IPS-15b (cell line): ENCODE results near the gene ZSWIM8.
"Not testable (repeated sequence)": the region's sequence is repeated elsewhere in the genome, so short reads cannot be mapped to it uniquely, and the experiment has no call there.

Experiments used
- H3K27me3 ChIP-seq: one replicate; pipeline ENCODE4 v1.6.1; 2013; ENCODE audit warnings: low read length; ENCODE audit not compliant: control insufficient read depth, insufficient read depth
- H3K36me3 ChIP-seq: one replicate; pipeline ENCODE4 v1.6.1; 2013; ENCODE audit warnings: low read length; ENCODE audit not compliant: control insufficient read depth, insufficient read depth
- H3K4me1 ChIP-seq: one replicate; pipeline ENCODE4 v1.6.1; 2013; ENCODE audit warnings: mild to moderate bottlenecking, low read length; ENCODE audit not compliant: control insufficient read depth, insufficient read depth
- H3K4me3 ChIP-seq: one replicate; pipeline ENCODE4 v1.5.1; 2013; ENCODE audit warnings: low read depth, low read length
- H3K9ac ChIP-seq: one replicate; pipeline ENCODE4 v1.6.1; 2013; ENCODE audit warnings: low read depth, mild to moderate bottlenecking, low read length
- H3K9me3 ChIP-seq: one replicate; pipeline ENCODE4 v1.6.1; 2013; ENCODE audit warnings: mild to moderate bottlenecking, low read length; ENCODE audit not compliant: control insufficient read depth, insufficient read depth

ZSWIM8 gene

GRCh38 chr10:73785211-73785720 lies at the start of gene ZSWIM8:
TSS of gene ZSWIM8 (plus strand) at chr10:73785606. CDS start at chr10:73785879, 273 bp downstream.
- H3K4me3 ChIP-seq, result peak within 1 kb of the TSS; percentile 79
- peak within 1 kb of the TSS; percentile 37 for H3K9ac ChIP-seq
- peaks cover 9% of the 10 kb centered on the region for H3K36me3 ChIP-seq
- no peaks in the 10 kb centered on the region for H3K27me3 ChIP-seq
- H3K4me1 ChIP-seq, result peaks cover 6% of the 10 kb centered on the region
- H3K9me3 ChIP-seq, result no peaks in the 10 kb centered on the region

GRCh38 chr10:73740501-73741254 lies 44.7 kb upstream of the ZSWIM8 start:
- not testable (repeated sequence) for H3K9ac ChIP-seq, H3K9me3 ChIP-seq, H3K27me3 ChIP-seq, H3K4me3 ChIP-seq, H3K36me3 ChIP-seq
- H3K4me1 ChIP-seq, result peaks cover 16% of the 10 kb centered on the region

- H3K9ac ChIP-seq, result peak overlapping the region; percentile 26
- peaks cover 6% of the 10 kb centered on the region for H3K36me3 ChIP-seq
- no peaks in the 10 kb centered on the region for H3K27me3 ChIP-seq
These were observed 43.0 kb upstream of the ZSWIM8 start for GRCh38 chr10:73742454-73742734.

GRCh38 chr10:73743327-73743904 lies 42.0 kb upstream of the ZSWIM8 start:
- Histone ChIP-seq H3K9ac (peak overlapping the region; percentile 97), H3K4me1 (peaks cover 16% of the 10 kb centered on the region), H3K4me3 (peak overlapping the region; percentile 99)

More at GRCh38 chr10:73742454-73742734, 43.0 kb upstream of the ZSWIM8 start:
- peak overlapping the region; percentile 1 for H3K4me3 ChIP-seq
- H3K9me3 ChIP-seq, result no peaks in the 10 kb centered on the region
- peaks cover 16% of the 10 kb centered on the region for H3K4me1 ChIP-seq

GRCh38 chr10:73743905-73744663 lies 41.3 kb upstream of the ZSWIM8 start, which contains the start of gene SEC24C:
TSS of gene SEC24C (plus strand) at chr10:73744372. CDS start at chr10:73746833, 2,461 bp downstream.
- H3K27me3 ChIP-seq, result no peaks in the 10 kb centered on the region
- peak within 1 kb of the TSS; percentile 99 for H3K4me3 ChIP-seq
- peak within 1 kb of the TSS; percentile 97 for H3K9ac ChIP-seq
- H3K4me1 ChIP-seq, result peaks cover 16% of the 10 kb centered on the region
- peaks cover 6% of the 10 kb centered on the region for H3K36me3 ChIP-seq
- H3K9me3 ChIP-seq, result no peaks in the 10 kb centered on the region

More at GRCh38 chr10:73743327-73743904, 42.0 kb upstream of the ZSWIM8 start:
- Histone ChIP-seq H3K27me3 (no peaks in the 10 kb centered on the region), H3K9me3 (no peaks in the 10 kb centered on the region), H3K36me3 (peaks cover 6% of the 10 kb centered on the region)

- H3K9me3 ChIP-seq, result no peaks in the 10 kb centered on the region
- peaks cover 16% of the 10 kb centered on the region for H3K4me1 ChIP-seq
- H3K4me3 ChIP-seq, result peak overlapping the region; percentile 99
- H3K9ac ChIP-seq, result peak overlapping the region; percentile 84
- no peaks in the 10 kb centered on the region for H3K27me3 ChIP-seq
- H3K36me3 ChIP-seq, result peaks cover 6% of the 10 kb centered on the region
These were observed 40.8 kb upstream of the ZSWIM8 start for GRCh38 chr10:73744664-73744975.

GRCh38 chr10:73746721-73747120 lies 38.7 kb upstream of the ZSWIM8 start:
- no peak overlapping the region for H3K9ac ChIP-seq
- H3K4me1 ChIP-seq, result peaks cover 16% of the 10 kb centered on the region
- no peak overlapping the region for H3K4me3 ChIP-seq
- peaks cover 6% of the 10 kb centered on the region for H3K36me3 ChIP-seq
- H3K9me3 ChIP-seq, result no peaks in the 10 kb centered on the region
- H3K27me3 ChIP-seq, result no peaks in the 10 kb centered on the region

GRCh38 chr10:73750819-73751218 lies 34.6 kb upstream of the ZSWIM8 start:
- Histone ChIP-seq H3K4me1 (no peaks in the 10 kb centered on the region), H3K9ac (no peak overlapping the region), H3K27me3 (no peaks in the 10 kb centered on the region), H3K9me3 (no peaks in the 10 kb centered on the region), H3K36me3 (peaks cover 11% of the 10 kb centered on the region), H3K4me3 (no peak overlapping the region)

GRCh38 chr10:73756183-73756582 lies 29.2 kb upstream of the ZSWIM8 start:
- no peaks in the 10 kb centered on the region for H3K27me3 ChIP-seq
- H3K4me1 ChIP-seq, result no peaks in the 10 kb centered on the region
- H3K36me3 ChIP-seq, result peaks cover 21% of the 10 kb centered on the region
- no peaks in the 10 kb centered on the region for H3K9me3 ChIP-seq
- H3K4me3 ChIP-seq, result no peak overlapping the region
- no peak overlapping the region for H3K9ac ChIP-seq

- no peaks in the 10 kb centered on the region for H3K27me3 ChIP-seq
- no peaks in the 10 kb centered on the region for H3K4me1 ChIP-seq
- H3K36me3 ChIP-seq, result peaks cover 31% of the 10 kb centered on the region
- no peak overlapping the region for H3K4me3 ChIP-seq
- H3K9me3 ChIP-seq, result no peaks in the 10 kb centered on the region
- H3K9ac ChIP-seq, result no peak overlapping the region
These were observed 26.5 kb upstream of the ZSWIM8 start for GRCh38 chr10:73758704-73759511.

GRCh38 chr10:73759512-73760115 lies 25.8 kb upstream of the ZSWIM8 start:
- H3K4me1 ChIP-seq, result no peaks in the 10 kb centered on the region
- H3K9ac ChIP-seq, result no peak overlapping the region
- H3K9me3 ChIP-seq, result no peaks in the 10 kb centered on the region
- H3K36me3 ChIP-seq, result peaks cover 33% of the 10 kb centered on the region
- H3K27me3 ChIP-seq, result no peaks in the 10 kb centered on the region
- no peak overlapping the region for H3K4me3 ChIP-seq
